ENCODE measurements around the gene ARL2BP. TPM values are rescaled to one million over a fixed set of nuclear protein-coding genes. Genes with fewer than 3 reads are reported as not detected.

Gene ARL2BP
- total RNA-seq, 1 donor from 2014 or later = 38.4 TPM

DNA sequence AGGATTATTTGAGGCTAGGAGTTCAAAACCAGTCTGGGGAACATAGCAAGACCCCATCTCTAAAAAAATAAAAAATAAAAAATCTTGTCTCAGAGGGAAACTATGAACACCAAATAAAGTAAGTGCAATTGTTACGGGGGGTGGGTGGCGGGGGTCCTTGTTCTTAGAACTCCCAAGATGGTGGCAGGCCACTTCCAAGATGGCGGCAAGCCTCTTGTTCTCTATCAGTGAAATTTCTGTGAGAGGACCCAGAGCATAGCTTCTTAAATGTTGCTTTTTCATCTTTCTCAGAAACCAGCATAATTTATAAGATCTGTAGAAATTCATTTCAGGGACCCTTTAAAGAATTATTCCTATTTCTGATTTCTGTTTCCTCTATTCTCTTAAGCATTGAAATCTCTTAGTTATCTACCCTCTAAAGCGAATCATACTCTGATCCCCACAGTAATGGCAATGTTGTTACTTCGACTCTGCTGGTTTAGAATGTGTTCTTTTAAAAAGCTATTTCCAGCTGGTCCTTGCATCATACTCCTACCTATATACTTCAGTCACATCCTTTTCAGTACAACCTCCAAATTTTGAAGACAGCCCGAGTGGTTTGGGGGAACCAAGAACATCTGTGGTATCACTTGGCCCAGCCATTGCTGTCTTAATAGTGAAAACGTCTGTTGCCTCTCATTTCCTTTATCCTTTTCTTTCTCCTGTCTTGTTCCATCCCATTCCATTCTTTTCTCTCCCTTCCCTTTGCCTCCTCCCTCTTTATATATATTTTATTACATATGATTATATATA lies 42.8 kb upstream of the ARL2BP start:
- peak overlapping the region; percentile 14 for H3K27ac Mint-ChIP-seq (ENCODE audit: unreplicated experiment)
- TF ChIP-seq, protein P1, sequence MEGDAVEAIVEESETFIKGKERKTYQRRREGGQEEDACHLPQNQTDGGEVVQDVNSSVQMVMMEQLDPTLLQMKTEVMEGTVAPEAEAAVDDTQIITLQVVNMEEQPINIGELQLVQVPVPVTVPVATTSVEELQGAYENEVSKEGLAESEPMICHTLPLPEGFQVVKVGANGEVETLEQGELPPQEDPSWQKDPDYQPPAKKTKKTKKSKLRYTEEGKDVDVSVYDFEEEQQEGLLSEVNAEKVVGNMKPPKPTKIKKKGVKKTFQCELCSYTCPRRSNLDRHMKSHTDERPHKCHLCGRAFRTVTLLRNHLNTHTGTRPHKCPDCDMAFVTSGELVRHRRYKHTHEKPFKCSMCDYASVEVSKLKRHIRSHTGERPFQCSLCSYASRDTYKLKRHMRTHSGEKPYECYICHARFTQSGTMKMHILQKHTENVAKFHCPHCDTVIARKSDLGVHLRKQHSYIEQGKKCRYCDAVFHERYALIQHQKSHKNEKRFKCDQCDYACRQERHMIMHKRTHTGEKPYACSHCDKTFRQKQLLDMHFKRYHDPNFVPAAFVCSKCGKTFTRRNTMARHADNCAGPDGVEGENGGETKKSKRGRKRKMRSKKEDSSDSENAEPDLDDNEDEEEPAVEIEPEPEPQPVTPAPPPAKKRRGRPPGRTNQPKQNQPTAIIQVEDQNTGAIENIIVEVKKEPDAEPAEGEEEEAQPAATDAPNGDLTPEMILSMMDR (IDR thresholded peaks at IDR 0.05; ENCODE audit: partially characterized antibody, unreplicated experiment) = no peak
- no peaks in the 10 kb centered on the region for H3K4me1 Mint-ChIP-seq (ENCODE audit: low read depth, unreplicated experiment)
- H3K9me3 Mint-ChIP-seq (ENCODE audit: unreplicated experiment) = peaks cover 4% of the 10 kb centered on the region
- peak overlapping the region; percentile 6 for H3K4me3 Mint-ChIP-seq (ENCODE audit: unreplicated experiment)
- H3K36me3 Mint-ChIP-seq (ENCODE audit: unreplicated experiment) = peaks cover 7% of the 10 kb centered on the region
- peaks cover 3% of the 10 kb centered on the region for H3K27me3 Mint-ChIP-seq (ENCODE audit: unreplicated experiment)
- DNase-seq = no peak

GRCh38 chr16:57203451-57203850 lies 41.6 kb upstream of the ARL2BP start:
- TF ChIP-seq, protein P1 (IDR thresholded peaks at IDR 0.05; ENCODE audit: partially characterized antibody, unreplicated experiment) = no peak
- peaks cover 7% of the 10 kb centered on the region for H3K36me3 Mint-ChIP-seq (ENCODE audit: unreplicated experiment)
- no peaks in the 10 kb centered on the region for H3K4me1 Mint-ChIP-seq (ENCODE audit: low read depth, unreplicated experiment)
- no peak overlapping the region for H3K4me3 Mint-ChIP-seq (ENCODE audit: unreplicated experiment)
- peaks cover 3% of the 10 kb centered on the region for H3K27me3 Mint-ChIP-seq (ENCODE audit: unreplicated experiment)
- H3K9me3 Mint-ChIP-seq (ENCODE audit: unreplicated experiment) = peaks cover 4% of the 10 kb centered on the region
- no peak for DNase-seq
- peak overlapping the region; percentile 29 for H3K27ac Mint-ChIP-seq (ENCODE audit: unreplicated experiment)

DNA sequence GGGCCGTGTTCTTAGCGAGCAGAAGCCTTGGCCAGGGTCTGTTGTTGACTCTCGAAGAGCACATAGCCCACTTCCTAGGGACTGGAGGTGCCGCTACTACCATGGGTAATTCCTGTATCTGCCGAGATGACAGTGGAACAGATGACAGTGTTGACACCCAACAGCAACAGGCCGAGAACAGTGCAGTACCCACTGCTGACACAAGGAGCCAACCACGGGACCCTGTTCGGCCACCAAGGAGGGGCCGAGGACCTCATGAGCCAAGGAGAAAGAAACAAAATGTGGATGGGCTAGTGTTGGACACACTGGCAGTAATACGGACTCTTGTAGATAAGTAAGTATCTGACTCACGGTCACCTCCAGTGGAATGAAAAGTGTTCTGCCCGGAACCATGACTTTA lies 40.4 kb upstream of the ARL2BP start:
- H3K27ac Mint-ChIP-seq (ENCODE audit: unreplicated experiment) = no peak overlapping the region
- H3K4me3 Mint-ChIP-seq (ENCODE audit: unreplicated experiment) = no peak overlapping the region
- H3K9me3 Mint-ChIP-seq (ENCODE audit: unreplicated experiment) = no peaks in the 10 kb centered on the region
- DNase-seq = no peak
- H3K4me1 Mint-ChIP-seq (ENCODE audit: low read depth, unreplicated experiment) = no peaks in the 10 kb centered on the region
- peaks cover 3% of the 10 kb centered on the region for H3K27me3 Mint-ChIP-seq (ENCODE audit: unreplicated experiment)
- H3K36me3 Mint-ChIP-seq (ENCODE audit: unreplicated experiment) = peaks cover 7% of the 10 kb centered on the region
- TF ChIP-seq, protein P1 (IDR thresholded peaks at IDR 0.05; ENCODE audit: partially characterized antibody, unreplicated experiment) = peak; percentile 38

DNA sequence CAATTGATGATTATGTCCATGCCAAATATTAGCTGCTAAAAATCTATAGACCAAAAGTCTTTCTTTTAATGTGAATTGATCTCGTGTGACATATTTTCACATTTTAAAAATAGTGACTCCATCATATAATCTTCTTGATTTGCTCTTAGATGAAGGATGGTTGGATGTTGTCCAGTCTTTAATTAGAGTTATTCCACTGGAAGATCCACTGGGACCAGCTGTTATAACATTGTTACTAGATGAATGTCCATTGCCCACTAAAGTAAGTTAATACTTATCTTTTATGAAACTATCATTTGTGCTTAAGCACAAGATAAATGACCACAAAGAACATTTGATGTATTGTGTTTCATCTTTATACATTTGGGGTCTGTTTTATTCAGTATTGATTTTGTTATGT lies 36.1 kb upstream of the ARL2BP start:
- Mint-ChIP-seq H3K27ac (ENCODE audit: unreplicated experiment) (no peak overlapping the region), H3K4me3 (ENCODE audit: unreplicated experiment) (no peak overlapping the region), H3K27me3 (ENCODE audit: unreplicated experiment) (no peaks in the 10 kb centered on the region), H3K9me3 (ENCODE audit: unreplicated experiment) (no peaks in the 10 kb centered on the region), H3K36me3 (ENCODE audit: unreplicated experiment) (no peaks in the 10 kb centered on the region), H3K4me1 (ENCODE audit: low read depth, unreplicated experiment) (no peaks in the 10 kb centered on the region)
- TF ChIP-seq, protein P1 (IDR thresholded peaks at IDR 0.05; ENCODE audit: partially characterized antibody, unreplicated experiment) = no peak
- no peak for DNase-seq

DNA sequence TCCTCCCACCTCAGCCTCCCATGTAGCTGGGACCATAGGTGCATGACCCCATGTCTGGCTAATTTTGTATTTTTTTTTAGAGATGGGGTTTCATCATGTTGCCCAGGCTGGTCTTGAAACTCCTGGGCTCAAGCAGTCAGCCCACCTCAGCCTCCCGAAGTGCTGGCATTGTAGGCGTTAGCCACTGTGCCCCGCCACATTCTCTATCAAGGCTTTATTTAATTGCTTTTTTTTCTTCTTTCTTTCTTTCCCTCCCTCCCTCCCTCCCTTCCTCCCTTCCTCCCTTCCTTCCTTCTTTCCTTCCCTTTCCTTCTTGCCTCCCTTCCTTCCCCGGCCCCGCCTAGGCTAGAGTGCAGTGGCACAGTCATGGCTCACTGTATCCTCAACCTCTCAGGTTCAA lies 35.3 kb upstream of the ARL2BP start:
- H3K4me1 Mint-ChIP-seq (ENCODE audit: low read depth, unreplicated experiment) = no peaks in the 10 kb centered on the region
- no peaks in the 10 kb centered on the region for H3K36me3 Mint-ChIP-seq (ENCODE audit: unreplicated experiment)
- no peaks in the 10 kb centered on the region for H3K9me3 Mint-ChIP-seq (ENCODE audit: unreplicated experiment)
- no peak for DNase-seq
- no peak overlapping the region for H3K4me3 Mint-ChIP-seq (ENCODE audit: unreplicated experiment)
- H3K27ac Mint-ChIP-seq (ENCODE audit: unreplicated experiment) = no peak overlapping the region
- H3K27me3 Mint-ChIP-seq (ENCODE audit: unreplicated experiment) = no peaks in the 10 kb centered on the region
- TF ChIP-seq, protein P1 (IDR thresholded peaks at IDR 0.05; ENCODE audit: partially characterized antibody, unreplicated experiment) = no peak

Measured in glutamatergic neuron (in vitro differentiated cells).